Testis (tissue), 3 donors: ENCODE results near the gene SUSD6. TPM values are rescaled to one million over a fixed set of nuclear protein-coding genes. Genes with fewer than 3 reads are reported as not detected.

Experiments
- DNase-seq: peaks from one replicate; pipeline ENCODE4 v3.0.0-alpha.2; 2019
- H3K27ac ChIP-seq, 2 donors: fragments of 200-600 bp; sonication (generic); one replicate each; pipeline ENCODE4 v1.5.1; 2019
- H3K27me3 ChIP-seq: fragments of 200-600 bp; sonication (generic); one replicate; pipeline ENCODE4 v1.5.1; 2019
- H3K36me3 ChIP-seq: fragments of 200-600 bp; sonication (generic); one replicate; pipeline ENCODE4 v1.5.1; 2017; ENCODE audit warnings: low read depth; ENCODE audit errors: missing control alignments
- H3K4me1 ChIP-seq: fragments of 200-600 bp; sonication (generic); one replicate; pipeline ENCODE4 v1.5.1; 2019
- H3K4me3 ChIP-seq, 2 donors: fragments of 200-600 bp; sonication (generic); one replicate each; pipeline ENCODE4 v1.5.1; 2017 to 2019
- H3K9me3 ChIP-seq: fragments of 200-600 bp; sonication (generic); one replicate; pipeline ENCODE4 v1.5.1; 2017
- POLR2A ChIP-seq: fragments of 450-650 bp; IDR thresholded peaks from one replicate; pipeline ENCODE4 v1.6.1; 2017; ENCODE audit warnings: antibody characterized with exemption, mild to moderate bottlenecking, moderate library complexity
- WGBS, 2 donors: methylation state at CpG; one replicate each; pipeline ENCODE4 v1.1.5; 2018; 5-methylcytosine and 5-hydroxymethylcytosine counted together
- intact Hi-C: fragments of 100-400 bp; cut with DNase I; formaldehyde crosslinking; loops from one replicate; pipeline ENCODE4 v1.15.1; 2023; ENCODE audit warnings: low total_unique reads
- polyA plus RNA-seq: library from polyadenylated mRNA; stranded (reverse); fragments of 350-450 nt; fragmentation: Illumina TruSeq; extraction: RNeasy Lipid Tissue Mini Kit (QIAGEN cat#74804); gene quantifications from one replicate; pipeline ENCODE4 v1.2.3, GENCODE V29; 2014; ENCODE audit warnings: low read depth, low replicate concordance; ENCODE audit not compliant: insufficient read depth
- total RNA-seq, 2 donors: library from RNA; depleted of rRNA; stranded (reverse); fragments of >200 nt; gene quantifications; one replicate each; pipeline ENCODE4 v1.2.3, GENCODE V29; 2016
- TF ChIP-seq, protein P1 (sequence below), 3 experiments: fragments of 450-650 bp in 2 of 3; fragments of 200-600 bp in 1 of 3; sonication (generic) in 1 of 3; IDR thresholded peaks; one replicate each; pipeline ENCODE4 v1.5.1; 2016 to 2019; ENCODE audit warnings: antibody characterized with exemption in 3 of 3, mild to moderate bottlenecking in 2 of 3, moderate library complexity in 1 of 3

The SUSD6 gene
- total and polyA plus RNA-seq, 3 donors from 2014 or later = 27.7 to 39.5 (median 38.7) TPM

DNA sequence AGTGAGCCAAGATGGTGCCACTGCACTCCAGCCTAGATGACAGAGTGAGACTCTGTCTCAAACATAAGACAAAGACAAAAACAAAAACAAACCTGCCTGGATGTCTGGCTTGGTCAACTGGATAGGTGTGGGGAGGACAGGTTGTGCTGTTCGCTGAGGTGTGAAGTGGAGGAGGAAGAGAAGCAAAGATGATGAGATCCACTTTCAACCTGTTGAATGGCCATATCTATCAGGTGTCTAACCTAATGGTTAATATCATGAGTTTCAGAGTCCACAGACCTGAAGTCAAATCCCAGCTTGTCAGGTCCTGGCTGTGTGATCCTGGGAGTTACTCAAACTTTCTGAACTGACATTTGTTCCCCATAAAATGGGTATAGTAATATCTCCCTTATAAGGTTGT lies 27.0 kb upstream of the SUSD6 start:
- Histone ChIP-seq H3K4me3 (no peak overlapping the region), H3K27ac (no peak overlapping the region), H3K27me3 (no peaks in the 10 kb centered on the region), H3K4me1 (no peaks in the 10 kb centered on the region), H3K36me3 (no peaks in the 10 kb centered on the region), H3K9me3 (no peaks in the 10 kb centered on the region)
- TF ChIP-seq, protein P1, sequence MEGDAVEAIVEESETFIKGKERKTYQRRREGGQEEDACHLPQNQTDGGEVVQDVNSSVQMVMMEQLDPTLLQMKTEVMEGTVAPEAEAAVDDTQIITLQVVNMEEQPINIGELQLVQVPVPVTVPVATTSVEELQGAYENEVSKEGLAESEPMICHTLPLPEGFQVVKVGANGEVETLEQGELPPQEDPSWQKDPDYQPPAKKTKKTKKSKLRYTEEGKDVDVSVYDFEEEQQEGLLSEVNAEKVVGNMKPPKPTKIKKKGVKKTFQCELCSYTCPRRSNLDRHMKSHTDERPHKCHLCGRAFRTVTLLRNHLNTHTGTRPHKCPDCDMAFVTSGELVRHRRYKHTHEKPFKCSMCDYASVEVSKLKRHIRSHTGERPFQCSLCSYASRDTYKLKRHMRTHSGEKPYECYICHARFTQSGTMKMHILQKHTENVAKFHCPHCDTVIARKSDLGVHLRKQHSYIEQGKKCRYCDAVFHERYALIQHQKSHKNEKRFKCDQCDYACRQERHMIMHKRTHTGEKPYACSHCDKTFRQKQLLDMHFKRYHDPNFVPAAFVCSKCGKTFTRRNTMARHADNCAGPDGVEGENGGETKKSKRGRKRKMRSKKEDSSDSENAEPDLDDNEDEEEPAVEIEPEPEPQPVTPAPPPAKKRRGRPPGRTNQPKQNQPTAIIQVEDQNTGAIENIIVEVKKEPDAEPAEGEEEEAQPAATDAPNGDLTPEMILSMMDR (IDR thresholded peaks at IDR 0.05) = no peak
- TF ChIP-seq POLR2A = no peak
- 86 to 95% methylated on average over 1 of the region's 1 CpG for WGBS, 2 donors
- intact Hi-C loops = loop anchor here (2.0 kb wide), 1 partner anchor 144 kb away; no protein-coding TSS in a partner anchor
- DNase-seq = no peak

DNA sequence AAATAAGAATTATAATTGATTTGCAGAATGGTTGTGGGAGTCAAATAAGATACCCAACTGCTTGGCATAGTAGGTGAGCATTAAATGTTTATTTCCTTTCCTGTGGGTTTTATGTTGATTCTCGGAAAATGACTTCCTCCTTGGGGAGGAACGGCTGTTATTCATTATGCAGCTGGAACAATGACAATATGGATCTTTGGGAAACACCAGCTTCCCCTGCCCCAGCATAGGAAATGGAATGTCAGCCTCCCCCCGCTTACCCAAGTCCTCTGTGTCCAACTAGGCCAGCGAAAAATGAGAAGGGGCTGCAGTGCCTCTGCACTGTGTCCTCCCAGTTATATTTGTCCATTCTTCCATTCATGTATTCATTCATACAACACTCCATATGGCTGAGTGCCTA lies 25.0 kb upstream of the SUSD6 start:
- no peaks in the 10 kb centered on the region for H3K4me1 ChIP-seq
- DNase-seq = no peak
- WGBS, 2 donors = 80 to 84% methylated on average over 4 of the region's 4 CpGs
- intact Hi-C loops = no loop called here
- H3K27me3 ChIP-seq = no peaks in the 10 kb centered on the region
- H3K27ac ChIP-seq = no peak overlapping the region
- TF ChIP-seq, protein P1 (IDR thresholded peaks at IDR 0.05) = no peak
- no peak for TF ChIP-seq POLR2A
- no peaks in the 10 kb centered on the region for H3K9me3 ChIP-seq
- no peaks in the 10 kb centered on the region for H3K36me3 ChIP-seq
- H3K4me3 ChIP-seq = no peak overlapping the region

DNA sequence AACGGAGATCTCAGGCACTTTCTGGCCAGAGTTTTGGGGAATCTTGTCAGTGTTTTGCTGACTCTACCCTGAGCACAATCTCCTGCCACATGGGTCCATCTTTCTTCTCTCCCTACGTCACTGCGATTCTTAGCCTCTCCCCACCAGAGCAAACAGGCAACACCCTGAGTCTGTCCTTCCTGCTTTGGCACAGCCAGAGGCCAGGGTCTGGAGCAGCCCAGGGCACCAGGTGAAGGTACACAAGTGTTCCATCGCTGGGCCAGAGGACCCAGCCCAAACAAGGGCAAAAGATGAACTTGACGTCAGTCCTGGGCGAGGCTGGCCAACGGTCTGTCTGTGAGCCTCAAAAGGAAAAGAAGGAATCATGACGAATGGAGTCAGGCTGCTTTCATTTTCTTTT lies 24.0 kb upstream of the SUSD6 start:
- Histone ChIP-seq H3K4me3 (no peak overlapping the region), H3K27me3 (no peaks in the 10 kb centered on the region), H3K27ac (no peak overlapping the region), H3K36me3 (no peaks in the 10 kb centered on the region), H3K9me3 (no peaks in the 10 kb centered on the region), H3K4me1 (no peaks in the 10 kb centered on the region)
- intact Hi-C loops = no loop called here
- TF ChIP-seq, protein P1 (IDR thresholded peaks at IDR 0.05) = no peak
- no peak for TF ChIP-seq POLR2A
- no peak for DNase-seq
- 70 to 84% methylated on average over 8 of the region's 8 CpGs for WGBS, 2 donors

DNA sequence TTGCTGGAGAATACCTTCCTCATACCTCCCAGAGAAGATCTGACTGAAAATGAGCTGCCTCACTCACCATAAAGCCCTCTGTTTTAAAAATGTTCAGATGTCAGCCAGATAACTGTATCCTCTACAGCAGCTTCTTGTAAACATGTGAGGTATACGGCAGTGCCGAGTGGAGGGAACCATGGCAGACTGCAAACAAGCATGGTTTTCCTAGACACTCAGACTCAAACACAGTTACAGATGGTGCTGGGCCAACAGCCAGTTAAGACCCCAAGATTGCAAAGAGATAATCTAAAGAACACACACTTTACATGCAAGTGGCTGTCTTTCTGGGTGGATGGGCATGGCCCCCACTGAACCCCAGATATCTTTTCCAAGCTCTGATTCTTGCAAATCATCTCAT lies 20.1 kb upstream of the SUSD6 start:
- 88 to 100% methylated on average over 2 of the region's 2 CpGs for WGBS, 2 donors
- no peak overlapping the region for H3K4me3 ChIP-seq
- intact Hi-C loops = no loop called here
- TF ChIP-seq, protein P1 (IDR thresholded peaks at IDR 0.05) = no peak
- no peak for TF ChIP-seq POLR2A
- H3K9me3 ChIP-seq = no peaks in the 10 kb centered on the region
- no peaks in the 10 kb centered on the region for H3K36me3 ChIP-seq
- DNase-seq = no peak
- H3K4me1 ChIP-seq = no peaks in the 10 kb centered on the region
- H3K27me3 ChIP-seq = no peaks in the 10 kb centered on the region
- H3K27ac ChIP-seq = no peak overlapping the region

GRCh38 chr14:69593018-69593677 lies 18.2 kb upstream of the SUSD6 start:
- H3K27ac ChIP-seq = no peak overlapping the region

More at GRCh38 chr14:69593018-69593677, 18.2 kb upstream of the SUSD6 start:
- DNase-seq = peak; percentile 54
- H3K27me3 ChIP-seq = no peaks in the 10 kb centered on the region
- no peaks in the 10 kb centered on the region for H3K4me1 ChIP-seq
- TF ChIP-seq, protein P1 (IDR thresholded peaks at IDR 0.05) = no peak
- no peak for TF ChIP-seq POLR2A
- no peaks in the 10 kb centered on the region for H3K36me3 ChIP-seq
- H3K4me3 ChIP-seq = no peak overlapping the region
- 48 to 64% methylated on average over 6 of the region's 6 CpGs for WGBS, 2 donors
- H3K9me3 ChIP-seq = no peaks in the 10 kb centered on the region
- intact Hi-C loops = no loop called here
